Measurements from ENCODE around the gene FIG4. TPM values are rescaled to one million over a fixed set of nuclear protein-coding genes. Genes with fewer than 3 reads are reported as not detected.
A peak's percentile ranks its signal among the peaks of the same experiment; 100 is the strongest.

The FIG4 gene
- total RNA-seq, 2 donors from 2014 or later = 20.8 to 22.6 TPM

DNA sequence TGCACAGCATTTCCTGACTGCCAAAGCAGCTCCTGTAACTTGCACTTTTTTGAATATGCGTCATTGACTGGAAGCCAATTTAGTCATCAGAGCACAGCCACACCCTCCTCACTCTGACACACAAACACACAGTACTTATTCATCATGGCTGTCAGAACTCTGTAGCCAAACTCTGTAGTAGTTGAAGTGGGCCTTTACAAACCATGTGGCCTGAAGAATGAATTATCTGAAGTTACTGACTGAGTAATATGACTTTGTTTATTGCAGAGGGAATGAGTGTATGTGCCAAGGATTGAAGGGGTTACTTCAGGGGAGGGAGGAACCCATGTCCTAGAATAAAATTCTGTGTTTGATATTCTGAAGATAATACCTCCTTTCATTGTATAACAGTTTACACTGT, 102.7 kb downstream of the FIG4 start:
- no peak overlapping the region for H3K27ac Mint-ChIP-seq
- DNase-seq = no peak
- no peak overlapping the region for H3K27ac ChIP-seq (ENCODE audit: low read depth, low read length)

DNA sequence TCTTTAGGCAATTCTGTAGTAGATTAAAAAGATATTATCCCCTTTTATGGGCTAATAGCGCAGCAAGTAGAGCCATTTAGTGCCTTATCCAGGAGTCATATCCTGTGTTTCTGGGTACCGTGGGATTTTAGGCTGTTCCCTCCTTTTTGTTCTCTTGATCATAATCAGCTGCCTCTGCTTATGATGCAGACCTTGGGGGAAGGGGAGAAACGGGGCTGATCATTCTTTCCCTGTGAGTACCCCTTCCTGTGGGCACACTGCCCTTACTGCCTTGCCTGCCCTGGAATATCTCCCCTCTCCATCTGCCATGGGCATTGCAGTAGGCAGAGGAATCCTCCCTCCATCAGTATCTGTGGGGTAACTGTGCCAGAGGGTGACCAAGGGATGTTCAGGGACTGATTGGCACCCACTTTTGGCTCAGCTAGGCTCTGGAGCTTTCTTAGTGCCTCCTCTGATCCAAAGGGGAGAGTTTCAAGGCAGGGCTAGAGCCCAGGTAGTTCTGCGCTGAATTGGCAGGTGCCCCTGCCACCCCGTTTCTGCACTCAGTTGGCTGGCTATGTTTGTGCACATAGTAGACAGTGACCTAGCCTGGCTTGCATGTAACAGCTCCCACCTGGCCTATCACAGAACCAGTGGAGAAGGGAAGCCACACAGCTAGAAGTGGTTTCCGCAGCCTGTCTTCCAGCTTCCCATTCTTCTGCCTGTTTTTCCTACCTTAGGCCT, 103.3 kb downstream of the FIG4 start:
- H3K27me3 ChIP-seq (ENCODE audit: control insufficient read depth, insufficient read depth, low read length, poor library complexity, severe bottlenecking) = peaks cover 58% of the 10 kb centered on the region
- H3K27ac Mint-ChIP-seq = no peak overlapping the region
- peaks cover 21% of the 10 kb centered on the region for H3K36me3 Mint-ChIP-seq (ENCODE audit: low read depth)
- peaks cover 5% of the 10 kb centered on the region for H3K4me1 ChIP-seq (ENCODE audit: control insufficient read depth, insufficient read depth, low read length)
- peaks cover 53% of the 10 kb centered on the region for H3K27me3 Mint-ChIP-seq (ENCODE audit: insufficient read depth)
- no peak overlapping the region for H3K4me3 Mint-ChIP-seq
- no peaks in the 10 kb centered on the region for H3K9me3 ChIP-seq (ENCODE audit: control insufficient read depth, low read length)
- H3K36me3 ChIP-seq (ENCODE audit: control insufficient read depth, insufficient read depth, low read length) = no peaks in the 10 kb centered on the region
- no peak overlapping the region for H3K27ac ChIP-seq (ENCODE audit: low read depth, low read length)
- H3K4me3 ChIP-seq (ENCODE audit: low read length) = no peak overlapping the region
- no peaks in the 10 kb centered on the region for H3K9me3 Mint-ChIP-seq
- H3K9ac ChIP-seq (ENCODE audit: extremely low read depth, low read length, poor library complexity, severe bottlenecking) = no peak overlapping the region
- WGBS, 2 experiments (ENCODE audit: insufficient coverage in 1 of 2, insufficient read length in 1 of 2) = 85 to 95% methylated on average over 3 to 6 of the region's 6 CpGs
- peak; percentile 53 for DNase-seq
- TF ChIP-seq, protein P1, sequence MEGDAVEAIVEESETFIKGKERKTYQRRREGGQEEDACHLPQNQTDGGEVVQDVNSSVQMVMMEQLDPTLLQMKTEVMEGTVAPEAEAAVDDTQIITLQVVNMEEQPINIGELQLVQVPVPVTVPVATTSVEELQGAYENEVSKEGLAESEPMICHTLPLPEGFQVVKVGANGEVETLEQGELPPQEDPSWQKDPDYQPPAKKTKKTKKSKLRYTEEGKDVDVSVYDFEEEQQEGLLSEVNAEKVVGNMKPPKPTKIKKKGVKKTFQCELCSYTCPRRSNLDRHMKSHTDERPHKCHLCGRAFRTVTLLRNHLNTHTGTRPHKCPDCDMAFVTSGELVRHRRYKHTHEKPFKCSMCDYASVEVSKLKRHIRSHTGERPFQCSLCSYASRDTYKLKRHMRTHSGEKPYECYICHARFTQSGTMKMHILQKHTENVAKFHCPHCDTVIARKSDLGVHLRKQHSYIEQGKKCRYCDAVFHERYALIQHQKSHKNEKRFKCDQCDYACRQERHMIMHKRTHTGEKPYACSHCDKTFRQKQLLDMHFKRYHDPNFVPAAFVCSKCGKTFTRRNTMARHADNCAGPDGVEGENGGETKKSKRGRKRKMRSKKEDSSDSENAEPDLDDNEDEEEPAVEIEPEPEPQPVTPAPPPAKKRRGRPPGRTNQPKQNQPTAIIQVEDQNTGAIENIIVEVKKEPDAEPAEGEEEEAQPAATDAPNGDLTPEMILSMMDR (conservative IDR thresholded peaks at IDR 0.05) = no peak
- H3K4me1 Mint-ChIP-seq = peaks cover 16% of the 10 kb centered on the region

More for the DNA sequence above, 102.7 kb downstream of the FIG4 start:
- Histone ChIP-seq H3K4me1 (ENCODE audit: control insufficient read depth, insufficient read depth, low read length) (peaks cover 5% of the 10 kb centered on the region), H3K9me3 (ENCODE audit: control insufficient read depth, low read length) (no peaks in the 10 kb centered on the region), H3K4me3 (ENCODE audit: low read length) (no peak overlapping the region), H3K36me3 (ENCODE audit: control insufficient read depth, insufficient read depth, low read length) (no peaks in the 10 kb centered on the region), H3K9ac (ENCODE audit: extremely low read depth, low read length, poor library complexity, severe bottlenecking) (no peak overlapping the region), H3K27me3 (ENCODE audit: control insufficient read depth, insufficient read depth, low read length, poor library complexity, severe bottlenecking) (peaks cover 52% of the 10 kb centered on the region)
- WGBS, 2 experiments (ENCODE audit: insufficient coverage in 1 of 2, insufficient read length in 1 of 2) = 92 to 100% methylated on average over 1 of the region's 1 CpG
- TF ChIP-seq, protein P1 (conservative IDR thresholded peaks at IDR 0.05) = no peak
- H3K27me3 Mint-ChIP-seq (ENCODE audit: insufficient read depth) = peaks cover 47% of the 10 kb centered on the region
- H3K36me3 Mint-ChIP-seq (ENCODE audit: low read depth) = peaks cover 21% of the 10 kb centered on the region
- H3K4me1 Mint-ChIP-seq = peaks cover 16% of the 10 kb centered on the region
- H3K9me3 Mint-ChIP-seq = no peaks in the 10 kb centered on the region
- H3K4me3 Mint-ChIP-seq = no peak overlapping the region

DNA sequence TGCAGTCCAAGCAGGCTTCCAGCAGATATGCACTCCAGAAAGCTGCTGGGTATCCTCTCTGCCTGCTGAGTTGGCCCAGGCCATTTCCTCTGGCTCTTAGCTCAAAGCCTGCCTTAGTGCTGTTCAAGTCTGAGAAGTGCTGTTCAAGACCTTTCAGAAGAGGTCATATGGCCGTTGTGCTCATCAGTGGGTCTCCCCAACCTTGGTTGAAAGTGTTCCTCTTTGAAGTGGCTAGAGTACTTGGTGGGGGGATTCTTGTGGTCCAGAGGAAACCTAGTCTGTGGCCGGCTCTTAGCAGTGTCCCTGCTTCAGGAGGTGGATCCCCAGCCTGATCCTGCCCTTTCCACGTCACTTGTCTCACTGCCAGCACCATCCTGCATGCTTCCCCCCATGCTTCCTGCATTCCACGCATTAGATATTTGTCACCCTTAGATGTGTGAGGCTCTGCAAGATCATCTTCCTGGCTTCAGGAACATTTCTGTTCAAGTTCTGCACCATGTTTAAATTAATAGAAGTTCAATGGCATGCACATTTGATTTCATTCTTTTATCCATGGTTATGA, 105.0 kb downstream of the FIG4 start:
- H3K9me3 Mint-ChIP-seq = no peaks in the 10 kb centered on the region
- WGBS, 2 experiments (ENCODE audit: insufficient coverage in 1 of 2, insufficient read length in 1 of 2) = 54 to 85% methylated on average over 2 to 4 of the region's 4 CpGs

More for the DNA sequence above, 105.0 kb downstream of the FIG4 start:
- Histone ChIP-seq H3K27me3 (ENCODE audit: control insufficient read depth, insufficient read depth, low read length, poor library complexity, severe bottlenecking) (peaks cover 75% of the 10 kb centered on the region), H3K36me3 (ENCODE audit: control insufficient read depth, insufficient read depth, low read length) (no peaks in the 10 kb centered on the region), H3K27ac (ENCODE audit: low read depth, low read length) (no peak overlapping the region), H3K4me1 (ENCODE audit: control insufficient read depth, insufficient read depth, low read length) (no peaks in the 10 kb centered on the region), H3K9ac (ENCODE audit: extremely low read depth, low read length, poor library complexity, severe bottlenecking) (no peak overlapping the region), H3K4me3 (ENCODE audit: low read length) (no peak overlapping the region), H3K9me3 (ENCODE audit: control insufficient read depth, low read length) (no peaks in the 10 kb centered on the region)
- Mint-ChIP-seq H3K4me1 (peaks cover 10% of the 10 kb centered on the region), H3K27me3 (ENCODE audit: insufficient read depth) (peaks cover 70% of the 10 kb centered on the region), H3K36me3 (ENCODE audit: low read depth) (peaks cover 21% of the 10 kb centered on the region), H3K27ac (no peak overlapping the region), H3K4me3 (no peak overlapping the region)
- DNase-seq = no peak
- TF ChIP-seq, protein P1 (conservative IDR thresholded peaks at IDR 0.05) = no peak

All from endodermal cell (in vitro differentiated cells).